HCEC 1CT (cell line): Measurements from ENCODE around the gene DCTN5.
"Not testable (repeated sequence)": the region's sequence is repeated elsewhere in the genome, so short reads cannot be mapped to it uniquely, and the experiment has no call there.

ENCODE experiments used
- DNase-seq: peaks from one replicate; pipeline ENCODE4 v3.0.0-alpha.2; 2017

Gene DCTN5

DNA sequence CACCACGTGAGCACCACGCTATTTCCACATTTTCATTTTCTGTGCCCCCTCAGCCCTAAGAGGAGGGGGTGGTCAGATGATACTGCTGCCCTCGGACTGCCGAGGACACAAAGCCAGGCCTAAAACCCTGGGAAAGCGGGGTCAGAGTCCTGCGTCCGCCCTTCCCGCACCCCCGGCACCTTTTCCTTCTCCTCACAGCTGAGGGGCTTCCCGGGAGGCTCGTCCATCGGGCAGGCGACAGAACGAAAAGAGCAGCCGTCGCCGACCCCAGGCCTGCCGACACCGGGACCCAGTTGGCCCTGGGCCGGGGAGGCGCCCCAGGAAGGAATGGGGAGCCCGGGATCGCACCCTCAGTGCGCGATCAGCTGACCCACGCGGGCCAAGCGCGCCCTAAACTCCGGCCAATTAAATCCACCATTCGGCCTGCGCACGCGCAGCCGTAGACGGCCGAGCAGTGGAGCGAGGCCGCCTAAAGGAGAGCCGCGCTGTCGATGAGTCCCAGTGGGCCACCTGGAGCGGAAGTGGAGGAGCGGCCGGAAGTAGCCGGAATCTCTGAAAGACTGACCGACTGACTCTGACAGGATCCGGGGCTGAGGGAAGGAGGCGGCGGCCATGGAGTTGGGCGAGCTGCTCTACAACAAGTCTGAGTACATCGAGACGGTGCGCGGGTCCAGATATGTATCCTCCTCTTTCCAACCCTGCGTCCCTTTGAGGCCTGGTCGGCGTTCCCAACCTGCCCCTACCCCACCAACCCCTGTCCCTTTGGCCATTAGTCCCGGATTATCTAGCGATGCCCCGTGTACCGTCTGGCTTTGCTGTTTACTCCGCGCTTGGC, at the start of gene DCTN5, which contains the start of gene PALB2:
Gene DCTN5, plus strand, starts transcription at position 536 of the 835 bp plus-strand sequence. Its CDS starts 77 bp downstream, at position 613.
Gene PALB2, minus strand, starts transcription at position 380 of the 835 bp plus-strand sequence. Its CDS starts 153 bp downstream, at position 227.
- peak; percentile 97 for DNase-seq

DNA sequence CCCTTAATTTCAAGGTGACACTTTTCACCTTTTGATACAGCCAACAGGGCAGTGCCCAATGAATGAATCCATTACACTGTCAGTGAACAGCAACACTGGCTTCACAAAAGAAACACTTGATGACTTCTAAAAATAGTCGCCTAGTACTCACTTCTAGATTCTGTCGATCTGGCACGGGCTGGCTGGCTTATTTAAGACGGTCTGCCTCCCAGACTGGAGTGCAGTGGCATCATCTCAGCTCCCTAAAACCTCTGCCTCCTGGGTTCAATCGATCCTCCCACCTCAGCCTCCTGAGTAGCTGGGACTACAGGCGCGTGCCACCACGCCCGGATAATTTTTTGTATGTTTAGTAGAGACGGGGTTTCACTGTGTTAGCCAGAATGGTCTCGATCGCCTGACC, 47.1 kb upstream of the DCTN5 start:
- no peak for DNase-seq

GRCh38 chr16:23595246-23595950, 45.9 kb upstream of the DCTN5 start:
- DNase-seq, result no peak

DNA sequence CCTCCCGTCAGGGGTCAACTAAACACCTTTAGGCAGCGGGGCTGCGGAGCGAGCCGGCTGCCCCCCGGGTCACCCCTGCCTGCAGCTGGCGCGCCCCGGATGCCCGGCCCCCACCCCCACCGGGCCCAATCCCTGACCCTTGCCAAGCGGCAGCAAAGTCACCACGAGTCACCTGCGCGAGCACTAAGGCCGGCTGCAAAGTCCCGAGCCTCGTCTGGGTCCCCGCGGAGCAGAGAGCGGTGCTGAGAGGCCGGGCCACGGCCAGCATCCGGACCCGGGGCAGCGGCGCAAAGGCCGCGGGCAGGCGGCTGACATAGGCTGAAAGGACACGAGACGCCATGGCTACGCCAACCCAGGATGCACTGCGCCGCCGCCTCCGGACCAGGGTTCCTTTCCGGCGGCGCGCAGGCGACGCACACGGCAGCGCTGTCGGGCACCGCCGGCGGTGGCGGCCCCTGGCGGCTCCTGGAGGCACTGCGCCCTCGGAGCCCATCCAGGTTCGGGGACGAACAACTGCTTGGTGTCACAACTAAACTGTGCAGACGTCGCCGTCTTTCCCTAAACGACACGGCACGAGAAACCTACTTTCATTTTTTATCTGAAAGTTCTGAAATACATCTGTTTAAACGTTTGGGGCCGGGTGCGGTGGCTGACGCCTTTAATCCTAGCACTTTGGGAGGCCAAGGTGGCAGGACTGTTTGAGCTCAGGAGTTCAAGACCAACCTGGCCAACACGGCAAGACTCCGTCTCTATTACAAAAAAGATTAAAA, 45.1 kb upstream of the DCTN5 start, which contains the start of gene NDUFAB1:
Gene NDUFAB1, minus strand, starts transcription at position 366 of the 770 bp plus-strand sequence. Its CDS starts 26 bp downstream, at position 340.
- DNase-seq, result peak; percentile 86

- no peak for DNase-seq
These were observed 44.1 kb upstream of the DCTN5 start for GRCh38 chr16:23597003-23597756.

DNA sequence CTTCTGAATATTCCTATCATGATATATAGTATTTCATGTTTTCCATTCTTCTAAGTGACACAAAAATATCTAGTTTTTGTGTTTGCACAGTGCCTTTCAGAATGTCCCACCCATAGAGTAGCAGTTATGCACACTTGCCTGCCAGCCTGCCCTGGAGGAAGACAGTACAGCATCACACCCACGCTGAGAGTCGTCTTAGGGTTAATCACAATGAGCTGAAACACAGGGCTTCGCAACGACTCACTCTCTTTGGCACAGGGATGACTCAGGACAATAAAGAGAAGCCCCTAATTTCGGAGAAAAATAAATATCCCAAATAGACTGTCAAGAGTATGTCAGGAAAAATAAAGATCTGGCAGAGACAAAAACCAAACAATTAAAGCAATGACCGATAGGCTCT, 33.5 kb upstream of the DCTN5 start:
- DNase-seq, result peak; percentile 13

DNA sequence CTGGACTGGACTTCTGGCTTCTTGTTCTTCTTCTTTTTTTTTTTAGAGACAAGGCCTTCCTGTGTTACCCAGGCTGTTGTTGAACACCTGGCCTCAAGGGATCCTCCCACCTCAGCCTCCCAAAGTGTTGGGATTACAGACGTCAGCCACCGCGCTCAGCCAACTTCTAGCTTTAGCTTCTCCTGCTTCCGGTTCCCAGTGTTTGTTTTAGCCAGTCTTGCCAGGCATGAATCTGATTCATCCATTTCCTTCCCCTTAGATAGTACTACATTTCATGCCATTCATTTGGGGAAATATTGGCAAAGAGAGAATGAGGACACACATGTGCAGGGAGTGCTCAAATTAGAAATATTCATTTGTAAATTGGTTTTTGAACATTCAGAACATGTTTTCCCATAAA, 33.1 kb upstream of the DCTN5 start:
- peak; percentile 24 for DNase-seq

DNA sequence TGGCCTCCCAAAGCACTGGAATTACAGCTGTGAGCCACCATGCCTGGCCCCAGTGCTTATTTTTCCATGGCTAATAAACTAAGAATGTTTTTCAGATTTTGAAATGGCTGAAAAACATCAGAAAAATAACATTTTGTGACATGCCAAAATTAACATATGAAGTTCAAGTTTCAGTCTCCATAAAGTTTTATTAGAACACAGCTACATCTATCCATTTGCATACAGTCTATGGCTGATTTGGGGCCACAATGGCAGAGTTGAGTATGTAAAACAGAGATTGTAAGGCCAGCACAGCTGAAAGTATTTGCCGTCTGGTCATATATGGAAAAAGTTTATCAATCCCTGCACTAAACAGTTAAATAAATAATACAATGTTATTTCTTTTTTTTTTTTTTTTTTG, 31.3 kb upstream of the DCTN5 start:
- DNase-seq, result no peak

DNA sequence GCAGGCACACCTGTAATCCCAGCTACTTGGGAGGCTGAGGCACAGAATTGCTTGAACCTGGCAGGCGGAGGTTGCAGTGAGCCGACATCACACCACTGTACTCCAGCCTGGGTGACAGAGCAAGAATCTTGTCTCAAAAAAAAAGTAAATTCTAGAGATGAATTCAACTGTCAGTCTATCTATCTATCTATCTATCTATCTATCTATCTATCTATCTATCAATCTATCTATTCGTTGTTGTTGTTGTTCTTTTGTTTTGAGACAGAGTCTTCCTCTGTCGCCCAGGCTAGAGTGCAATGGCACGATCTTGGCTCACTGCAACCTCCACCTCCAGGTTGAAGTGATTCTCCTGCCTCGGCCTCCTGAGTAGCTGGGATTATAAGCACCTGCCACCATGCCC, 30.4 kb upstream of the DCTN5 start:
- DNase-seq, result not testable (repeated sequence)

GRCh38 chr16:23611936-23612335, 29.3 kb upstream of the DCTN5 start:
- DNase-seq, result no peak

- no peak for DNase-seq
These were observed 25.5 kb upstream of the DCTN5 start for GRCh38 chr16:23615805-23616204.

DNA sequence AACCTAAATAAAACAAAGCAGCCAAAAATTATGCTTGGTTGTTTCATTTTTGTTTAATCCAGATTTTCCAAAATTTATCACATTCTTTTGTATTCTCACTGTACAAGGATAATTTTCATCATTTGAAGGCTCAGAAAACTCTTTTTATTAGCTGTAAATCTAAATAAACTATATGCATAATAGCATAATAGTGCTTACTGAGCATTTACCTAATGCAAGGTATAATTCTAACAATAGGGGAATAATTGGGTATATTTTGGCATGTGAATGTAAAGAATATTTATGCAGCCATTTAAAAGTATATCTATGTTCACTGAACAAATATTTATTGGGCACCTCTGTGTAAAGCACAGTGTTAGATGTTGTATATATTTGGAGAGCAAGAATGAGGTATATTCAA, 17.2 kb upstream of the DCTN5 start:
- DNase-seq, result no peak

DNA sequence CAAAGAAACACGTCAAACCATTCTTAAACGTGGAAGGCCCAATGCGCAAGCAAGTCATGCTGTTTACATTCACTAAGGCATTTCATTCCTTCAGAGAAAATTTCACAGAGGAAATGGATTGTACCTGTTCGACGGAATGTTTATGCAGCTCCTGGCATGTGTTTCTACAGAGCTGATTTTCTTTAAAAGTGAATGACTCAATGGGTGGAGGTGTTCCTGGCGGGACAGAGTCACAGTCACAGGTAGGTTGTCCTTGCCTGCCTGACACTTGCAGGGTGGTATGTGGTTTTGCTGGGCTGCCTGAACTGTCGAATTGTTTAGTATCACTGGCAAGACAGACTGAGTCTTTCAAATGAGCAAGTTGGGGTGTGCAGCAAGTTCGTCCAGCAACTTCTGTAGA, 11.8 kb upstream of the DCTN5 start:
- no peak for DNase-seq

GRCh38 chr16:23631874-23632273, 9.4 kb upstream of the DCTN5 start:
- DNase-seq, result not testable (repeated sequence)

GRCh38 chr16:23634461-23635036, 6.7 kb upstream of the DCTN5 start:
- no peak for DNase-seq

DNA sequence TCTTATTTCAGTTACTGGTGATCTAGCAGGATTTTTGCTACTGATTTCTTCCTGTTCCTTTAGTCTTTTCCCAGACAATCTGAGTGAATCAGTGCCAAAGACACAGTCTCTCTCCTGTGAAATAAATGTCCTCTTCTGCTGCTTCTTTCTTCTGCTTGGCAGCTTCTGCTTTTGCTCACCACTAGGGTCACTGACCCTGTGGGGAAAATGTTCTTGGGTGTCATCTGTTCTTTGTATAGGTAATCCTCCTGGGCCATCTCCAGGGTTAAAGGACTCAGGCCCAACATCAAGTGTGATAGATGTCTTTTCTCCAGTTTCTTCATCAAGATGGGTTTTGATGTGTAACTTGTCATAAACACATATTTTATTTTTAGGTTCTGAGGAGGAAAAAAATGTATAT, 5.3 kb upstream of the DCTN5 start:
- DNase-seq, result no peak

- DNase-seq, result no peak
These were observed 693 bp upstream of the DCTN5 start for GRCh38 chr16:23640615-23640930.

DNA sequence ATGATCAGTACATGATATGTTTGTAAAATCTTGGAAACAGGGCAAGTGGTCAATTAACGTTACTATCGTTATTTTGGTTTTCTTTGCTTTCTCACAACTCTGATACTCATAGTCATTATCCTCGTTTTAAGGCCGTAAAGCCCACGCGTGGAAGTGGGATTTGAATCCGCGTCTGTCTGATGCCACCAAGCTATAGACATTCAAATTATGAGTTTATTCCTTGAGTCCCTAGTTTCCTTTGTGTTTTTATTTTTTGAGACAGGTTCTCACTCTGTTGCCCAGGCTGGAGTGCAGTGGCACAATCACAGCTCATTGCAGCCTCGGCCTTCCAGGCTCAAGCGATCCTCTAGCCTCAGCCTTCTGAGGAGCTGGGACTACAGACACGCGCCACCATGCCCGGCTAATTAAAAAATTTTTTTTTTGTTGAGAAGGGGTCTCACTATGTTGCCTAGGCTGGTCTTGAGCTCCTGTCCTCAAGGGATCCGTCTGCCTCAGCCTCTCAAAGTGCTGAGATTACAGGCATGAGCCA, 1.0 kb downstream of the DCTN5 start:
- DNase-seq, result no peak

DNA sequence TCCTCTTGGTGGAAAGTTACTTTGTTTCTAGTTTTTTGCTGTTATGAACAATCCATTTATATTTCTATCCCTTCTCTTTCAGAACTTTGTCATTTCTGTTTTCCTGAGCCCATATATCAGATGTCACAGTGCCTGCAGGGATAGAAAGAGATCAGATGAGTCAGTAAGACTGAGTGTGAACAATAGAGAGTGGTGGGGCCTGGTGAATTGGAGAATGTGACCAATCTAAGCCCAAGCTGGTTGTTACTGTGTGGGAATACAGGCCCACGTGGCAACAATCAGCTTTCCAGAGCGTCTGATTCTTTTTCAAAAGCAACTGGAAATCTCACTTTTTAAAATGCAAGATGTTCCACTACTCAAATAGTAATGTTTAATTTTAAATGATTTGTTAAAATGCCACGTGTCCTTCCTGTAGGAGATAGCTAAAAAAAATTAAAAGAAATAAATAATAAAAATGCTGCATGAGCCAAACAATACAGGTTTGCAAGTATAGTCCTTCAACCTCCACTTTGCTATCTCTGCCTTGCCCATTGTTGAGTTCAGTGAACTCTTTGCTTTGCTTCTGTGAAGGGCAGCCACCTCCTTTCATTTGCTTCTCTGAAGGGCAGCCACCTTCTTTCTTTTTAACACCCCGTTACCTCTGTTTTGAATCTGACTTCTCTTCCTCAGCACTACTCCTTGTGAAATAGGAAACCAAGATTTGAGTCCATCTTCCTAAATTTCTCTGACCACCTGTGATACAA, 9.6 kb downstream of the DCTN5 start:
- no peak for DNase-seq

DNA sequence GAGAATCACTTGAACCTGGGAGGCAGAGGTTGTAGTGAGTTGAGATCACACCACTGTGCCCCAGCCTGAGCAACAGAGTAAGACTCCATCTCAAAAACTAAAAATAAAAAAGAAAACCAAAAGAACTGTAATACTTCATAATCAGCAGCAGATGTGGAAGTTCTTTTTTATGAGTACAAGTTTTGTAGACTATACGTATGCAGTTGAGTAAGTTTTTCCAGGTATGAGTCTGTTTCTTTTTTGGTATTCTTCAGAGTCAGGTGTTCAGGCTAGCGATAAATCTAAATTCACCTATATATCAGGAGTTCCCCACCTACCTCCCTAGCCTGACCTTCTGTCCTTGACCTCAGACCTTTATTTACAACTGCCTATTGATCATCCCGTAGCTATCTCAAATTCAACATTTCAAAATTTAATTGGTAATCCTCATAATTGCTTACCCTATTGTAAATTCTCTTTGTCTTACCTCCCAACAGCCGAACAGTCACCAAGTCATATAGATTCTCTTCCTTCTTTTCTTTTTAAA, 10.7 kb downstream of the DCTN5 start:
- no peak for DNase-seq

GRCh38 chr16:23663918-23664317, 22.7 kb downstream of the DCTN5 start:
- DNase-seq, result no peak
